Endothelial cell of umbilical vein (primary cell): ENCODE results near the gene TMEM270. TPM values are rescaled to one million over a fixed set of nuclear protein-coding genes. Genes with fewer than 3 reads are reported as not detected.
"Not testable (repeated sequence)": the region's sequence is repeated elsewhere in the genome, so short reads cannot be mapped to it uniquely, and the experiment has no call there.

Source experiments
- BruUV-seq: library from RNA; stranded (reverse); fragments of 400-500 nt; replicated peaks from 2 replicates; lab custom pipeline; 2021; lab: Mats Ljungman, UMichigan
- CTCF ChIA-PET: fragments of 300-600, 350-600 bp; sonication (Branson Sonifier 250); formaldehyde crosslinking; loops from one replicate; lab custom pipeline; 2021; ENCODE audit warnings: antibody characterized with exemption, inconsistent platforms; lab: Charles Lee
- POLR2A ChIA-PET: fragments of 300-600, 350-600 bp; sonication (Branson Sonifier 250); formaldehyde crosslinking; loops from one replicate; lab custom pipeline; 2021; ENCODE audit warnings: antibody characterized with exemption, inconsistent platforms; lab: Charles Lee
- DNase-seq: peaks from one replicate; pipeline ENCODE4 v3.0.0-alpha.2; 2011; ENCODE audit warnings: low read depth, low spot score
- FAIRE-seq: peaks from 2 replicates; lab custom pipeline; 2011; peaks lifted over from hg19 to GRCh38; lab: Jason Lieb, UNC
- H2AFZ ChIP-seq: 2 replicates; pipeline ENCODE4 v1.6.0; 2012; ENCODE audit warnings: low read depth, low read length, control low read depth, inconsistent platforms
- H3K27ac ChIP-seq: 2 replicates; pipeline ENCODE4 v1.5.1; 2011; ENCODE audit warnings: low read depth, mild to moderate bottlenecking, control low read depth, low read length, moderate library complexity; ENCODE audit not compliant: insufficient read depth
- H3K27me3 ChIP-seq, 2 experiments: 2 replicates each; pipeline versions ENCODE4 v1.6.0 to v1.6.1; 2011; ENCODE audit warnings: low read length in 2 of 2, mixed read lengths in 1 of 2; ENCODE audit not compliant: control insufficient read depth in 2 of 2, insufficient read depth in 2 of 2
- H3K36me3 ChIP-seq, 2 experiments: 2 replicates in 1 of 2; 3 replicates in 1 of 2; pipeline ENCODE4 v1.5.1; 2011; ENCODE audit warnings: low read length in 2 of 2, mild to moderate bottlenecking in 1 of 2, moderate library complexity in 1 of 2; ENCODE audit not compliant: control insufficient read depth in 2 of 2, insufficient read depth in 2 of 2; ENCODE audit errors: extremely low read depth in 1 of 2
- H3K4me1 ChIP-seq: 3 replicates; pipeline ENCODE4 v1.5.1; 2011; ENCODE audit warnings: mild to moderate bottlenecking, low read length; ENCODE audit not compliant: control insufficient read depth, insufficient read depth; ENCODE audit errors: extremely low read depth
- H3K4me2 ChIP-seq: 2 replicates; pipeline ENCODE4 v1.6.1; 2011; ENCODE audit warnings: low read length, control low read depth, mixed read lengths; ENCODE audit not compliant: insufficient read depth
- H3K4me3 ChIP-seq, 3 experiments: fragments of 200-600 bp in 1 of 3; sonication (generic), shearing (Covaris generic) in 1 of 3; replicated peaks in 1 of 3; 2 replicates each; pipeline ENCODE4 v1.5.1; 2011 to 2016; ENCODE audit warnings: control low read depth in 3 of 3, low read length in 3 of 3, mild to moderate bottlenecking in 2 of 3, inconsistent platforms in 1 of 3, low read depth in 1 of 3, moderate library complexity in 1 of 3; ENCODE audit not compliant: insufficient read depth in 1 of 3
- H3K79me2 ChIP-seq: 2 replicates; pipeline ENCODE4 v1.6.0; 2012; ENCODE audit warnings: low read length, inconsistent platforms; ENCODE audit not compliant: control insufficient read depth, insufficient read depth
- H3K9ac ChIP-seq: replicated peaks from 2 replicates; pipeline ENCODE3; 2011; ENCODE audit warnings: low read length, control low read depth; ENCODE audit not compliant: insufficient read depth; ENCODE audit errors: extremely low read depth
- H3K9me1 ChIP-seq: replicated peaks from 3 replicates; pipeline ENCODE4 v1.6.0; 2011; ENCODE audit warnings: mild to moderate bottlenecking, low read length; ENCODE audit not compliant: control insufficient read depth, insufficient read depth; ENCODE audit errors: extremely low read depth
- H3K9me3 ChIP-seq: replicated peaks from 2 replicates; pipeline ENCODE4 v1.5.1; 2012; ENCODE audit warnings: low read length, inconsistent platforms; ENCODE audit not compliant: control insufficient read depth, insufficient read depth
- H4K20me1 ChIP-seq: replicated peaks from 2 replicates; pipeline ENCODE3; 2011; ENCODE audit warnings: mild to moderate bottlenecking, low read length; ENCODE audit not compliant: control insufficient read depth, insufficient read depth; ENCODE audit errors: extremely low read depth
- JUN ChIP-seq: IDR thresholded peaks from 2 replicates; pipeline ENCODE4 v1.6.1; 2011; ENCODE audit warnings: borderline replicate concordance, low read depth; ENCODE audit not compliant: insufficient read length, insufficient read depth
- MYC ChIP-seq: IDR thresholded peaks from one replicate; pipeline ENCODE4 v1.6.1; 2011; ENCODE audit warnings: mild to moderate bottlenecking, low read depth, low read length
- POLR2AphosphoS5 ChIP-seq: IDR thresholded peaks from 2 replicates; pipeline ENCODE4 v1.6.1; 2012; ENCODE audit warnings: low read depth, mild to moderate bottlenecking, control low read depth, low read length, moderate library complexity; ENCODE audit not compliant: insufficient read depth
- dilution Hi-C: fragments of 300-500 bp; cut with MboI; formaldehyde crosslinking; loops from one replicate; pipeline ENCODE4 v1.15.0; 2019; ENCODE audit warnings: low sequenced_read_pairs; ENCODE audit not compliant: extremely low pct_ligation_motif_present
- intact Hi-C: fragments of 100-400 bp; cut with micrococcal nuclease; formaldehyde crosslinking; loops from one replicate; pipeline ENCODE4 v1.10.0; 2022
- polyA plus RNA-seq, 4 experiments: library from polyadenylated mRNA; depleted of rRNA in 3 of 4; stranded (reverse) in 3 of 4; unstranded in 1 of 4; fragments of >200 nt; gene quantifications; 2 replicates each; pipeline versions ENCODE4 v1.2.1 to v1.2.3, GENCODE V29; 2011 to 2012; ENCODE audit warnings: missing spikeins in 1 of 4
- total RNA-seq: library from RNA; stranded (reverse); gene quantifications from 2 replicates; pipeline ENCODE4 v1.2.3, GENCODE V29; 2021

Gene TMEM270
- total and polyA plus RNA-seq, 2 donors (not counting 3 experiments of a cell fraction or from before 2014, with no cell fraction given) = not detected

DNA sequence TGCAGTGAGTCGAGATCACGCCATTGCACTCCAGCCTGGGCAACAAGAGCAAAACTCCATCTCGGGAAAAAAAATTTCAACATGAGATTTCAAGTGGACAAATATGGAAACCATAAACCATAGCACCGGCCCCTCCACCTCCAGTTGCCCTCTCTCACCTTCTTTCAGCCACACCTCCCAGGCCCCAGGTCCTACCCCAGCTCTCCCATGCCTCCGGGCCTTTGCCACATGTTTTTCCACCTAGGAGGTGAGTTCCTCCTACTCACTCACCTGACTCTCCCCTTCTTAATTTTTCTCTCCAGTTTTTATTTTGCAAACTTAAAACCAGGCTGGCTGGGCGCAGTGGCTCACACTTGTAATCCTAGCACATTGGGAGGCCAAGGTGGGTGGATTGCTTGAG is 43.8 kb upstream of the TMEM270 start:
- no peaks in the 10 kb centered on the region for H3K4me1 ChIP-seq
- no peaks in the 10 kb centered on the region for H3K27me3 ChIP-seq
- no peak overlapping the region for H2AFZ ChIP-seq
- FAIRE-seq (no peak), DNase-seq (no peak)
- TF ChIP-seq JUN = no peak
- TF ChIP-seq MYC = no peak
- TF ChIP-seq POLR2AphosphoS5 = no peak
- dilution Hi-C loops (no loop called here), intact Hi-C loops (no loop called here)
- no peaks in the 10 kb centered on the region for H3K36me3 ChIP-seq
- no peaks in the 10 kb centered on the region for H3K9me3 ChIP-seq
- ChIA-PET POLR2A (no interaction called here), CTCF (no interaction called here)
- no peaks in the 10 kb centered on the region for H3K79me2 ChIP-seq
- H3K9me1 ChIP-seq = no peaks in the 10 kb centered on the region
- H3K27ac ChIP-seq = no peak overlapping the region
- H3K4me3 ChIP-seq = no peak overlapping the region
- H3K9ac ChIP-seq = no peak overlapping the region
- no peaks in the 10 kb centered on the region for H4K20me1 ChIP-seq
- H3K4me2 ChIP-seq = no peak overlapping the region
- no TSS peak for BruUV-seq

GRCh38 chr7:73820013-73820412 is 40.9 kb upstream of the TMEM270 start:
- H3K27ac ChIP-seq = no peak overlapping the region
- no peaks in the 10 kb centered on the region for H3K27me3 ChIP-seq
- H3K4me3 ChIP-seq = no peak overlapping the region
- no peak overlapping the region for H2AFZ ChIP-seq
- H3K4me1 ChIP-seq = no peaks in the 10 kb centered on the region
- H3K4me2 ChIP-seq = no peak overlapping the region
- POLR2A ChIA-PET = interaction anchor here (0.6 kb wide), 1 partner anchor 116 kb away, joined by 3 read pairs; no protein-coding TSS in a partner anchor
- intact Hi-C loops = no loop called here
- H3K9me3 ChIP-seq = no peaks in the 10 kb centered on the region
- FAIRE-seq (no peak), DNase-seq (no peak)
- H3K79me2 ChIP-seq = no peaks in the 10 kb centered on the region
- no peaks in the 10 kb centered on the region for H4K20me1 ChIP-seq
- CTCF ChIA-PET = interaction anchor here (0.8 to 1.3 kb wide), 2 partner anchors 20 to 36 kb away, joined by 3 read pairs; no protein-coding TSS in a partner anchor
- H3K9me1 ChIP-seq = no peaks in the 10 kb centered on the region
- dilution Hi-C loops = no loop called here
- no peak for TF ChIP-seq MYC
- no peak overlapping the region for H3K9ac ChIP-seq
- BruUV-seq = no TSS peak
- H3K36me3 ChIP-seq = no peaks in the 10 kb centered on the region

DNA sequence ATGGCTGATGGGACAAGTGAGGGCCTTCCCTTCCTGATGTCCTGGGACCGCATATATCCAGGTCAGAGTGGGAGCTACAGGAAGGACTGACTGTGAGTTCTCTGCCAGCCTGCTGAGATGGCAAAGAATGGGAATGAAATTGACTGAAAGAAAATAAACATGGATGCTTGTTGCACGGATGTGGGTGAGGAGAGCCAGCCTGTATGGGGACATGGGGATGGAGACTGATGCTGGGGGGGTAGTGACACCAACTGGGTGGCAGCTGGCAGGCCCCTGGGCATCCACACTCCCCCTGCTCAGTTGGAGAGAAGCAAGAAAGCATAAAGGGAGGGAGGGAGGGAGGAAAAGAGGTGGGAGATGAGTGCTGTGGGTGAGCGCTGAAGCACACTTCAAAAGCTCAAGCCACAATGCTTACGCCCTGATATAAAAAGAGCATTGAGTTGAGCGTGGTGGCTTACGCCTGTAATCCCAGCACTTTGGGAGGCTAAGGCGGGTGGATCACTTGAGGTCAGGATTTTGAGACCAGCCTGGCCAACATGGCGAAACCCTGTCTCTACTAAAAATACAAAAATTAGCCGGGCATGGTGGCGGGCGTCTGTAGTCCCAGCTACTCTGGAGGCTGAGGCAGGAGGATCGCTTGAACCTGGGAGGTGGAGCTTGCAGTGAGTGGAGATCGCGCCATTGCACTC is 39.2 kb upstream of the TMEM270 start:
- DNase-seq, H3K79me2 ChIP-seq, H3K27ac ChIP-seq, H3K4me2 ChIP-seq, intact Hi-C loops, H3K36me3 ChIP-seq, FAIRE-seq, H3K9me3 ChIP-seq, H3K9ac ChIP-seq, H3K27me3 ChIP-seq, H3K9me1 ChIP-seq, H3K4me3 ChIP-seq, H2AFZ ChIP-seq, H4K20me1 ChIP-seq, H3K4me1 ChIP-seq, BruUV-seq, POLR2A ChIA-PET, dilution Hi-C loops: not testable (repeated sequence)
- CTCF ChIA-PET = interaction anchor here (1.1 to 1.8 kb wide), 2 partner anchors 25 to 33 kb away, joined by 3 to 9 read pairs; no protein-coding TSS in a partner anchor
